ENCODE data around the gene MRPL38. TPM values are rescaled to one million over a fixed set of nuclear protein-coding genes. Genes with fewer than 3 reads are reported as not detected.

Gene MRPL38
- total and polyA plus RNA-seq, 4 donors, result 47.8 to 105 (median 66.1) TPM

GRCh38 chr17:75895370-75896155 lies 9.1 kb downstream of the MRPL38 start:
- ATAC-seq (ENCODE audit: insufficient read depth, low FRiP score), result no peak
- 24 to 28% methylated on average over 28 of the region's 28 CpGs for WGBS, 2 donors
- Histone ChIP-seq H3K36me3 (ENCODE audit: control insufficient read depth in 4 of 4, insufficient read depth in 4 of 4, low read length in 4 of 4) (peaks cover 0 to 40% (median 9%) of the 10 kb centered on the region in 4 donors), H3K4me1 (ENCODE audit: control insufficient read depth in 5 of 5, insufficient read depth in 5 of 5, low read length in 5 of 5) (peaks cover 0 to 38% (median 9%) of the 10 kb centered on the region in 5 donors), H3K4me3 (no peak overlapping the region), H3K27me3 (ENCODE audit: control insufficient read depth in 3 of 3, insufficient read depth in 3 of 3, low read length in 2 of 3) (no peaks in the 10 kb centered on the region), H3K9me3 (ENCODE audit: control insufficient read depth in 4 of 4, insufficient read depth in 3 of 4, low read length in 3 of 4) (no peaks in the 10 kb centered on the region), H3K27ac (ENCODE audit: low read depth in 1 of 2, low read length in 1 of 2) (peak overlapping the region; percentile 62 to 95), H3K9ac (ENCODE audit: insufficient read depth in 1 of 2, low read length in 2 of 2) (peak overlapping the region; percentile 37 to 65)
- TF ChIP-seq CTCF (IDR thresholded peaks at IDR 0.05; ENCODE audit: control extremely low read depth, extremely low read depth), result no peak
- DNase-seq, result peak in 2 of 3 donors; percentile 25 to 32

DNA sequence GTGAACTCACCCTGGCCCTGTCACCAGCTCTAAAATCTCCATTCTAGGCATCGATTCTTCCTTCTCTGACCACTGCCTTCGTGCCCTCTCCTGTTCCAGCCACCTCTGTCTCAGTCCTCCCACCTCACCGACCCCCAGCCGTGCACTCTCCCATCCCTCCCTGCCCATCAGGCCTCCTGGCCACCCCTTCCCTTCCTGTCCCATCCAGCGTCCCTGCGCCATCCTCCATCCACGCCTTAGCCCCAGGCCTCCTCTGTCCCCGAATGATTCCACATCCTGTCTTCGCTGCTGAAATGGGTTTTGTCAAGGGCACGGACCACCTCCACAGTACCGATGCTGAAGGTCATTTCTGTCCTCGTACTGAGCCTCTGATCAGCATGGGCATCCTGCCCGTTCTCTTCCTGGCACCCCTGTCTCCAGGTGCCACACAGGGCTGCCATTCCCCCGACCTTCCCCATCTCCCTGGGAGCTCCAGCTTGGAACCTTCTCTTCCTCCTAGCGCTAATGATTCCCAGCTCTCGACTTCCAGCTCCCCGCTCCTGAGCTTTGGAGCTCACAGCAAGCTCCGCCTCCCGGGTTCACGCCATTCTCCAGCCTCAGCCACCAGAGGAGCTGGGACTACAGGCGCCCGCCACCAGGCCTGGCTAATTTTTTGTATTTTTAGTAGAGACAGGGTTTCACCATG lies 10.5 kb downstream of the MRPL38 start:
- H3K4me1 ChIP-seq (ENCODE audit: control insufficient read depth in 5 of 5, insufficient read depth in 5 of 5, low read length in 5 of 5), result peaks cover 0 to 38% (median 9%) of the 10 kb centered on the region in 5 donors
- H3K27me3 ChIP-seq (ENCODE audit: control insufficient read depth in 3 of 3, insufficient read depth in 3 of 3, low read length in 2 of 3), result no peaks in the 10 kb centered on the region
- H3K4me3 ChIP-seq, result no peak overlapping the region
- ATAC-seq (ENCODE audit: insufficient read depth, low FRiP score) (no peak), DNase-seq (peak; percentile 33 to 45 (median 40))
- H3K9ac ChIP-seq (ENCODE audit: insufficient read depth in 1 of 2, low read length in 2 of 2), result peak overlapping the region in 1 of 2 donors; percentile 23
- H3K36me3 ChIP-seq (ENCODE audit: control insufficient read depth in 4 of 4, insufficient read depth in 4 of 4, low read length in 4 of 4), result peaks cover 0 to 34% (median 3%) of the 10 kb centered on the region in 4 donors
- no peak for TF ChIP-seq CTCF (IDR thresholded peaks at IDR 0.05; ENCODE audit: control extremely low read depth, extremely low read depth)
- H3K27ac ChIP-seq (ENCODE audit: low read depth in 1 of 2, low read length in 1 of 2), result no peak overlapping the region
- H3K9me3 ChIP-seq (ENCODE audit: control insufficient read depth in 4 of 4, insufficient read depth in 3 of 4, low read length in 3 of 4), result no peaks in the 10 kb centered on the region
- 86 to 92% methylated on average over 22 of the region's 22 CpGs for WGBS, 2 donors

DNA sequence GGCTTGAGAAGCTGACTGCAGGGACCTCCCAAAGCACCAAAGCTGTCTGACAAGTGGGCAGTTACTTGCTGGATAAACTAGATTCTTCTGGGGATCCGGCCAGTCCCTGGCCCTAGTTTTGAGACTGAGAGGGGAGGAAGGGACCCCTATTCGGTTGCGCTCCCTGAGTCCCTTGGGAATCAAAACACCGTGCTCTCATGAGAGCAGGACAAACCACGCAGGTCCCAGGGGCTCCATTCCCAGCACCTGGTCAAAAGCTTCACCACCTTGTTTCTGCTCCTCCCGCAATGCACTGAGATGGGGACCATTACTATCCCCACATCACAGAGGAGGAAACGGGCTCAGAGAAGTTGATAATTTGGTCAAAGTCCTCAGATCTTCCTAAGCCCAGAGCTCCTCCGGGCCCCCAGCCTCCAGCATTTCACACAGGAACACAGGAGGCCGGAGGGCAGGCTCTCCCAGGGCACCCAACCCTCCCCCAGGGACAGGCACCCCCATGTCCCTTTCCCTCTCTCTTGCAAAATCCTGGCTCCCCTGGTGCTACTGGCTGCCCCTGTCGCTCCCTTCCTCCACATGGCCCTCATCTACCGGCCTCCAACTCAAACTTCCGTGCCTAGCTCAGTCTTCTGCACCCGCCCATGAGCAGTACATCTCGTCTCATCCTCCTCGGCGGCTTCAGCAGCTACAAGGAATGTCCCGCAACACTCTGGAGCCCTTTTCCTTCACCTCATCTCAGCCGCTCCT lies 11.2 kb downstream of the MRPL38 start:
- no peak overlapping the region for H3K4me3 ChIP-seq
- 93 to 94% methylated on average over 18 of the region's 18 CpGs for WGBS, 2 donors
- no peak for DNase-seq
- ATAC-seq (ENCODE audit: insufficient read depth, low FRiP score), result no peak
- peaks cover 0 to 30% (median 1%) of the 10 kb centered on the region in 4 donors for H3K36me3 ChIP-seq (ENCODE audit: control insufficient read depth in 4 of 4, insufficient read depth in 4 of 4, low read length in 4 of 4)
- no peaks in the 10 kb centered on the region for H3K9me3 ChIP-seq (ENCODE audit: control insufficient read depth in 4 of 4, insufficient read depth in 3 of 4, low read length in 3 of 4)
- no peak for TF ChIP-seq CTCF (IDR thresholded peaks at IDR 0.05; ENCODE audit: control extremely low read depth, extremely low read depth)
- H3K27ac ChIP-seq (ENCODE audit: low read depth in 1 of 2, low read length in 1 of 2), result no peak overlapping the region
- no peaks in the 10 kb centered on the region for H3K27me3 ChIP-seq (ENCODE audit: control insufficient read depth in 3 of 3, insufficient read depth in 3 of 3, low read length in 2 of 3)
- peaks cover 0 to 38% (median 9%) of the 10 kb centered on the region in 5 donors for H3K4me1 ChIP-seq (ENCODE audit: control insufficient read depth in 5 of 5, insufficient read depth in 5 of 5, low read length in 5 of 5)
- no peak overlapping the region for H3K9ac ChIP-seq (ENCODE audit: insufficient read depth in 1 of 2, low read length in 2 of 2)
